ENCODE data around the gene CXCR2.

The CXCR2 gene

GRCh38 chr2:218146056-218146455 is 20.2 kb downstream of the CXCR2 start:
- H3K27ac ChIP-seq (ENCODE audit: low read depth, low read length): no peak overlapping the region
- H4K20me1 ChIP-seq (ENCODE audit: control insufficient read depth, insufficient read depth, low read depth, low read length): no peaks in the 10 kb centered on the region
- H3F3A ChIP-seq (ENCODE audit: control insufficient read depth, insufficient read depth): no peaks in the 10 kb centered on the region
- peaks cover 11% of the 10 kb centered on the region; the same call in 1 of the 2 replicates for H3K27me3 ChIP-seq (ENCODE audit: control insufficient read depth, low read length)
- H3K4me2 ChIP-seq (ENCODE audit: low read length): no peak overlapping the region
- H3K9me2 ChIP-seq (replicated peaks; ENCODE audit: control insufficient read depth, low read length): no peaks in the 10 kb centered on the region
- TF ChIP-seq CTCF (IDR thresholded peaks at IDR 0.05; ENCODE audit: low read depth, low read length, poor library complexity, severe bottlenecking) (no peak), EZH2phosphoT487 (IDR thresholded peaks at IDR 0.05; ENCODE audit: borderline replicate concordance, low read length) (no peak)
- no peaks in the 10 kb centered on the region for H3K9me3 ChIP-seq (ENCODE audit: control insufficient read depth, insufficient read depth, low read length)
- peaks cover 8% of the 10 kb centered on the region for H3K4me1 ChIP-seq (ENCODE audit: control insufficient read depth, low read length)
- no peaks in the 10 kb centered on the region for H3K36me3 ChIP-seq (ENCODE audit: control insufficient read depth, low read length)
- H3K79me2 ChIP-seq (ENCODE audit: control insufficient read depth, low read length): no peaks in the 10 kb centered on the region
- H3K4me3 ChIP-seq (ENCODE audit: low read length): no peak overlapping the region

GRCh38 chr2:218149098-218149497 is 23.3 kb downstream of the CXCR2 start:
- Histone ChIP-seq H3K27ac (ENCODE audit: low read depth, low read length) (no peak overlapping the region), H4K20me1 (ENCODE audit: control insufficient read depth, insufficient read depth, low read depth, low read length) (no peaks in the 10 kb centered on the region), H3K36me3 (ENCODE audit: control insufficient read depth, low read length) (no peaks in the 10 kb centered on the region), H3K27me3 (ENCODE audit: control insufficient read depth, low read length) (peaks cover 16% of the 10 kb centered on the region; the same call in 1 of the 2 replicates), H3F3A (ENCODE audit: control insufficient read depth, insufficient read depth) (no peaks in the 10 kb centered on the region), H3K4me3 (ENCODE audit: low read length) (no peak overlapping the region), H3K79me2 (ENCODE audit: control insufficient read depth, low read length) (no peaks in the 10 kb centered on the region), H3K4me2 (ENCODE audit: low read length) (no peak overlapping the region), H3K4me1 (ENCODE audit: control insufficient read depth, low read length) (peaks cover 8% of the 10 kb centered on the region), H3K9me2 (replicated peaks; ENCODE audit: control insufficient read depth, low read length) (no peaks in the 10 kb centered on the region), H3K9me3 (ENCODE audit: control insufficient read depth, insufficient read depth, low read length) (no peaks in the 10 kb centered on the region)
- TF ChIP-seq CTCF (IDR thresholded peaks at IDR 0.05; ENCODE audit: low read depth, low read length, poor library complexity, severe bottlenecking) (no peak), EZH2phosphoT487 (IDR thresholded peaks at IDR 0.05; ENCODE audit: borderline replicate concordance, low read length) (no peak)

GRCh38 chr2:218149848-218150440 is 24.1 kb downstream of the CXCR2 start:
- no peak overlapping the region for H3K4me3 ChIP-seq (ENCODE audit: low read length)
- H3K9me2 ChIP-seq (replicated peaks; ENCODE audit: control insufficient read depth, low read length): no peaks in the 10 kb centered on the region
- H3K79me2 ChIP-seq (ENCODE audit: control insufficient read depth, low read length): no peaks in the 10 kb centered on the region
- TF ChIP-seq EZH2phosphoT487 (IDR thresholded peaks at IDR 0.05; ENCODE audit: borderline replicate concordance, low read length) (no peak), CTCF (IDR thresholded peaks at IDR 0.05; ENCODE audit: low read depth, low read length, poor library complexity, severe bottlenecking) (no peak)
- H3K27me3 ChIP-seq (ENCODE audit: control insufficient read depth, low read length): peaks cover 16% of the 10 kb centered on the region; the same call in 1 of the 2 replicates
- no peak overlapping the region for H3K27ac ChIP-seq (ENCODE audit: low read depth, low read length)
- no peaks in the 10 kb centered on the region for H4K20me1 ChIP-seq (ENCODE audit: control insufficient read depth, insufficient read depth, low read depth, low read length)
- no peaks in the 10 kb centered on the region for H3F3A ChIP-seq (ENCODE audit: control insufficient read depth, insufficient read depth)
- no peaks in the 10 kb centered on the region for H3K9me3 ChIP-seq (ENCODE audit: control insufficient read depth, insufficient read depth, low read length)
- peaks cover 8% of the 10 kb centered on the region for H3K4me1 ChIP-seq (ENCODE audit: control insufficient read depth, low read length)
- H3K36me3 ChIP-seq (ENCODE audit: control insufficient read depth, low read length): no peaks in the 10 kb centered on the region
- H3K4me2 ChIP-seq (ENCODE audit: low read length): no peak overlapping the region
